Vein endothelial cell (primary cell): ENCODE data around the gene TMEM266. TPM values are rescaled to one million over a fixed set of nuclear protein-coding genes. Genes with fewer than 3 reads are reported as not detected.

Experiments used
- total RNA-seq: library from RNA; depleted of rRNA; stranded (reverse); fragments of >200 nt; gene quantifications from 2 replicates; pipeline ENCODE4 v1.2.3, GENCODE V29; 2012

TMEM266 gene, protein sequence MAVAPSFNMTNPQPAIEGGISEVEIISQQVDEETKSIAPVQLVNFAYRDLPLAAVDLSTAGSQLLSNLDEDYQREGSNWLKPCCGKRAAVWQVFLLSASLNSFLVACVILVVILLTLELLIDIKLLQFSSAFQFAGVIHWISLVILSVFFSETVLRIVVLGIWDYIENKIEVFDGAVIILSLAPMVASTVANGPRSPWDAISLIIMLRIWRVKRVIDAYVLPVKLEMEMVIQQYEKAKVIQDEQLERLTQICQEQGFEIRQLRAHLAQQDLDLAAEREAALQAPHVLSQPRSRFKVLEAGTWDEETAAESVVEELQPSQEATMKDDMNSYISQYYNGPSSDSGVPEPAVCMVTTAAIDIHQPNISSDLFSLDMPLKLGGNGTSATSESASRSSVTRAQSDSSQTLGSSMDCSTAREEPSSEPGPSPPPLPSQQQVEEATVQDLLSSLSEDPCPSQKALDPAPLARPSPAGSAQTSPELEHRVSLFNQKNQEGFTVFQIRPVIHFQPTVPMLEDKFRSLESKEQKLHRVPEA
- under 0.01 TPM in 1 of 2 replicates, not detected in the other for total RNA-seq

GRCh38 chr15:76059320-76060117, at the start of gene TMEM266:
Gene TMEM266 (plus strand): TSS chr15:76059985. CDS start chr15:76134264, 74,279 bp downstream.

GRCh38 chr15:76011627-76012551, 47.9 kb upstream of the TMEM266 start, which contains the start of gene NRG4:
Gene NRG4 (minus strand): TSS chr15:76012424. CDS start chr15:76011230, 1,194 bp downstream.

Other genes starting within 250 kb of the TMEM266 start
- gene UBE2Q2, start 216.5 kb upstream of the TMEM266 start, total RNA-seq = 50.0 and 51.1 TPM in 2 replicates
- 35.3 and 43.6 TPM in 2 replicates for gene FBXO22, start 156.1 kb upstream of the TMEM266 start, total RNA-seq
- not detected in 2 replicates for gene NRG4, start 47.6 kb upstream of the TMEM266 start, total RNA-seq